Immature natural killer cell (primary cell): Measurements from ENCODE around the gene TSPYL4. TPM values are rescaled to one million over a fixed set of nuclear protein-coding genes. Genes with fewer than 3 reads are reported as not detected.

Experiments used
- DNase-seq, 3 donors: peaks; one replicate each; pipeline ENCODE4 v3.0.0; 2022; ENCODE audit warnings: mixed read lengths in 1 of 3
- H3K27ac Mint-ChIP-seq, 6 donors: one replicate each; pipeline ENCODE4 v1.8.0; 2020; ENCODE audit warnings: mixed read lengths in 6 of 6, mild to moderate bottlenecking in 5 of 6, inconsistent platforms in 4 of 6, moderate library complexity in 3 of 6
- H3K27me3 Mint-ChIP-seq, 3 donors: one replicate each; pipeline ENCODE4 v1.8.0; 2020 to 2021; ENCODE audit warnings: low read depth in 3 of 3, mild to moderate bottlenecking in 3 of 3, mixed read lengths in 3 of 3, moderate library complexity in 3 of 3, inconsistent platforms in 1 of 3
- H3K36me3 Mint-ChIP-seq, 3 donors: one replicate each; pipeline ENCODE4 v1.8.0; 2020; ENCODE audit warnings: mixed read lengths in 3 of 3, inconsistent platforms in 2 of 3, mild to moderate bottlenecking in 2 of 3
- H3K4me1 Mint-ChIP-seq, 2 donors: one replicate each; pipeline ENCODE4 v1.8.0; 2020; ENCODE audit warnings: inconsistent platforms in 2 of 2, mild to moderate bottlenecking in 2 of 2, mixed read lengths in 2 of 2, moderate library complexity in 1 of 2
- H3K4me3 Mint-ChIP-seq, 5 donors: one replicate each; pipeline ENCODE4 v1.8.0; 2020; ENCODE audit warnings: mild to moderate bottlenecking in 5 of 5, mixed read lengths in 5 of 5, inconsistent platforms in 3 of 5, moderate library complexity in 3 of 5
- H3K9me3 Mint-ChIP-seq, 6 donors: one replicate each; pipeline ENCODE4 v1.8.0; 2020; ENCODE audit warnings: mild to moderate bottlenecking in 6 of 6, mixed read lengths in 6 of 6, inconsistent platforms in 4 of 6, moderate library complexity in 3 of 6
- polyA plus RNA-seq, 3 donors: library from polyadenylated mRNA; unstranded; fragments of 300-500 nt; fragmentation: Illumina TruSeq; gene quantifications; one replicate each; pipeline ENCODE4 v1.2.3, GENCODE V29; 2021

Gene TSPYL4
- polyA plus RNA-seq, 3 donors from 2014 or later, result 8.1 to 11.9 (median 8.1) TPM

DNA sequence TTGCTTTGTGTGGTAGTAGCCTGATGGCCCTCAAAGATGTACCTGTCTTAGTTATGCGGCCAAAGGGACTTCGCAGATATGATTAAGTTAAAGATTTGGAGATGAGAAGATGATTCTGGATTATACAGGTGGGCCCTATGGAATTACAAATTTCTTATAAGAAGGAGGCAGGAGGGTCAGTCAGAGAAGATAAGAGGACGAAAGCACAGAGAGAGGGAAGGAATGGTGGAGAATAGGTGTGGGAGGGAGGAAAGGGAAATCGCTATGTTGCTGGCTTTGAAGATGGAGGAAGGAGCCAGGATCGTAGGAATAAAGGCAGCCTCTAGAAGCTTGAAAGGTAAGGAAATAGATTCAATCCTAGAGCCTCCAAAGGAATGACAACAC lies 27.1 kb upstream of the TSPYL4 start:
- H3K27me3 Mint-ChIP-seq, result peaks cover 15 to 21% (median 21%) of the 10 kb centered on the region in 3 donors
- H3K4me3 Mint-ChIP-seq, result peak overlapping the region; percentile 39 to 100 (median 94)
- H3K4me1 Mint-ChIP-seq, result peaks cover 48 to 53% of the 10 kb centered on the region in 2 donors
- H3K27ac Mint-ChIP-seq, result peak overlapping the region; percentile 98 to 100 (median 100)
- no peaks in the 10 kb centered on the region for H3K9me3 Mint-ChIP-seq
- no peak for DNase-seq
- peaks cover 13 to 15% (median 14%) of the 10 kb centered on the region in 3 donors for H3K36me3 Mint-ChIP-seq

DNA sequence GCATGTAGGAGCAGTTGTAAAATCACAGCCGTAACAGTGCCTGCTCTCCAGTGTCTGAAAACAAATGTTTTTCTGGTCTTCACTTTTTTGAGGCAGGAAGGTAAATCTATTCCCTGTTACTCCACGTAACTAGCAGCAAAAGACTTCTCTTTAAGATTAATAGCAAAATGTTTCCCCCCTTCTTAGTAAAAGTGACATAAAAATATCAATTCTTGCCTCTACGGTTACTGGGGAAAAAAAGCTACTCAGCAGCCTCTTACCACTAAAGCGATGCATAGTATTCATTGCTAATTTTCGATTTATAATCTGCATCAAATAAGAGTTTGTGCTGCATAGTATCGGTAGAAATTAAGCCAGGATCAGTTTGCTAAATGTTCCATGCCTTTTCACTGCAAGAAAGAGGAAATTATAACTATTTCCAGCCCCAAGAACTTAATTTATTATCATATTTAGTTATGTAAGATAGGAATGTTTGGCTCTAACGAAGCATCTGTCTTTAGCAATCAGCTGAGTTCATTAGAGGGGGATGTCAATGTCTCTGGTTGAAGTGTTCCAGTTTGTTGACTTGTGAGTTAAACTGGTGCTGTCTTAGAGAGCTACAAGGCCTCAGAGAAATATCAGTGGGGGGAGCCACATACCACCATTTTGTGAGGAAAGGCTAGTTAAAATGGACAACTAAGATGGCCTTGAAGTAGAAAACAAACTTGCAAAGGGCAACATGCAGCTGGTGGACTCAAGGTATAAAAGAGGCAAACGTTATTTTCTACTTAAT lies 26.5 kb upstream of the TSPYL4 start:
- Mint-ChIP-seq H3K27me3 (peaks cover 15 to 21% (median 21%) of the 10 kb centered on the region in 3 donors), H3K27ac (peak overlapping the region; percentile 98 to 100 (median 100)), H3K4me3 (peak overlapping the region; percentile 94 to 100 (median 97)), H3K36me3 (peaks cover 15% of the 10 kb centered on the region in 3 donors), H3K4me1 (peaks cover 54 to 59% of the 10 kb centered on the region in 2 donors), H3K9me3 (no peaks in the 10 kb centered on the region)
- DNase-seq, result no peak

DNA sequence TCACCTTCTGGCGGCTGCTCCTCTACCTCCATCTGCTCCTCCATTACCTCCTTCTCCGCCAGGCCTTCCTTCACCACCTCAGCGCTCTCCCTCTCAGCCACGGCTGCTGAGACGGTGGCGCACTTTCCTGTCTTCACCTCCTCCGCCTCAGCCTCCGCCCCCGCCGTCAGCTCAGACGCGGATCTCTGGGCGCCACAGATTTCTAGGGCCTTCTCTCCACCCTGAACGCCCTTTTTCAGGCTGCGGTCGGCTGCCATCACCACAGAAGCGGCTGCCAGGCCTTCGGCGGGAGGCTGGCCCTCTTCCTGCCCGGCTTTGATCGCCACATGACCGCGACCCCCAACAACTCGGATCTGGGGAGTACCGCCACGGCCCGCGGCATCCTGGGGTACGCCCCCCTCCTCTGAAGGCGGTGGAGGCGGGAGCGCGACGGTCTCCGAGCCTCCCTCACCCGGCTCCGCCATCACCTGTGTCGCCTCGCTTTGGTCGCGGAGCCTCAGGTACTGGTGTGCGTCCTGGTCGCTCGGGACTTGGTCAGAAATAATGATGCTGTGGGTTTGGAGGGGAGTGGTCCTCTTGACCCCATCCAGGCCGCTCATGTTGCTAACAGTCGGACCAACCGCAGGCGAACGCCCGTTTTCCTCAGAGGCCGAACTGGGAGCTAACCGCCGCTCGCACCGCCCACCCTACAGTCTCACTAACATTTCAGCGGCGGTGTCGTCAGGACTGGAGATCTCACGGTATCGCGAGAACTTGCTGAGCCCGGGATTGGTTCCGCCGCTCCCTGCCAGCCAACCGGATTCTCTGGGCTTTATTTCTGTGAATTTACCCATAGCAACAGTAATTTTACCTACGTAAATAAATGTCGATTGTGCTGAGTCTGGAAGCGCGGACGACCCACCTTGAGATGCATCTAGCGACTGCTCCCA lies 25.6 kb upstream of the TSPYL4 start, which contains the start of gene TSPYL1:
TSS of gene TSPYL1 (minus strand) at position 699 of the 929 bp plus-strand sequence. CDS start at position 599, 100 bp downstream.
- DNase-seq, result peak; percentile 96 to 97 (median 97)
- peaks cover 60 to 67% of the 10 kb centered on the region in 2 donors for H3K4me1 Mint-ChIP-seq
- H3K36me3 Mint-ChIP-seq, result peaks cover 15 to 21% (median 18%) of the 10 kb centered on the region in 3 donors
- H3K27ac Mint-ChIP-seq, result peak within 1 kb of the TSS; percentile 98 to 100 (median 100)
- H3K9me3 Mint-ChIP-seq, result no peaks in the 10 kb centered on the region
- H3K4me3 Mint-ChIP-seq, result peak within 1 kb of the TSS; percentile 94 to 100 (median 97)
- H3K27me3 Mint-ChIP-seq, result peaks cover 15 to 21% (median 21%) of the 10 kb centered on the region in 3 donors

DNA sequence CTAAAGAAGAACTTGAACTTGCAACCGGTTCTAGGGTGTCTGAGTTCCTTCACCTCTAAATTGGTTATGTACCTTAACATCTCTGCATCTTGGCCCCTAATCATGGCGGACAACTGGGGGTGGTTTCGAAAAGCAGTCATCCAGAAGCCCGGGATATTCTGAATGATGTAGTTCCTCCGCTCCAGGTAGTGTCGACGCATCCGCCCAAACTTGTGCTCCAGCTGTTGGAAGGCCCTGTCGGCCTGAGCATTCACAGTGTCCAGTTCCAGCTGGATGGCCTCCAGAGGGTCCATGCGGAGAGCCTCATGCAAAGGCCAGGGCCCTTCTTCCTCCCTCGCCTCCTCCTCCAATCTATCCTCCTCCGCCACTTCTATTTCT lies 25.0 kb upstream of the TSPYL4 start:
- Mint-ChIP-seq H3K27ac (peak overlapping the region; percentile 98 to 100 (median 100)), H3K9me3 (no peaks in the 10 kb centered on the region), H3K4me3 (peak overlapping the region; percentile 94 to 100 (median 97)), H3K4me1 (peaks cover 60 to 70% of the 10 kb centered on the region in 2 donors), H3K36me3 (peaks cover 15 to 22% (median 18%) of the 10 kb centered on the region in 3 donors), H3K27me3 (peaks cover 15 to 21% (median 21%) of the 10 kb centered on the region in 3 donors)
- peak in 1 of 3 donors; percentile 25 for DNase-seq

DNA sequence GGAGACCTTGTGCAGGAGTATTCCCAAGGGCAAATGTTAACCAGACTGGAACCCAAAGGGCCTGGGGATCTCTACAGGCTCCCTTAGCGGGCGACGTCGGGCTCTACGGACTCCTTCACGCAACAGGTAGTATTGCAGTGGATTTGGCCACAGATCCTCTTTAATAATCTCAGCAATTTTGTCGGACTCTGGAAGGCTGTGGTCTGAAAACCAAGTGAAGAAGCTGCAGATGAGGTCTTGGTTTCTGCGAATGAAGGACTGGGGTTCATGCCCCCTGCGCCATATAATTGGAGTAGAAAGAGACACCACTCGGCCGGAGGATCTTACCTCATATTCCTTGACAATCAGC lies 24.6 kb upstream of the TSPYL4 start:
- H3K4me1 Mint-ChIP-seq, result peaks cover 61 to 71% of the 10 kb centered on the region in 2 donors
- peak overlapping the region; percentile 98 to 100 (median 100) for H3K27ac Mint-ChIP-seq
- H3K27me3 Mint-ChIP-seq, result peaks cover 15 to 21% (median 21%) of the 10 kb centered on the region in 3 donors
- H3K4me3 Mint-ChIP-seq, result peak overlapping the region; percentile 94 to 100 (median 97)
- peaks cover 15 to 22% (median 18%) of the 10 kb centered on the region in 3 donors for H3K36me3 Mint-ChIP-seq
- no peaks in the 10 kb centered on the region for H3K9me3 Mint-ChIP-seq
- no peak for DNase-seq

DNA sequence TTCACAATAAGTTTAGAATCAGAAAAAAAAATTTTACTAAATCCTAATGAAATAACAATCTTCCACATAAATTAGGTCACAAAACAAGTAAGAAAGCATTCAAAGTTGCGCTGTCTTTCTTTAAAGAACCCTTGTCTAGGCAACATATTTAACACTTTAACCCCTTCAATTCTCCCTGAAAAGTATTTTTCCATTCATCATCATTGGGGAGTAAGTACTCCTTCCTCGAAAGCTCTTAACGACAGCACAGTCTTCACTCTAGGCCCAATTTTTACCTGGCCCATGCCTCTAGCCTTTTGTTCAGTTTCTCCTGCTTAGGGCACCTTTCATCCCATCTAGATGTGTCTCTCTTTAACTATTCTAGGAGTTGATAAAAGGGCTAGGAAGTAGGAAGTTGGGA lies 23.2 kb upstream of the TSPYL4 start:
- DNase-seq, result no peak
- no peaks in the 10 kb centered on the region for H3K9me3 Mint-ChIP-seq
- H3K27ac Mint-ChIP-seq, result peak overlapping the region; percentile 87 to 100 (median 98)
- peaks cover 63 to 80% of the 10 kb centered on the region in 2 donors for H3K4me1 Mint-ChIP-seq
- peaks cover 15 to 23% (median 21%) of the 10 kb centered on the region in 3 donors for H3K27me3 Mint-ChIP-seq
- H3K4me3 Mint-ChIP-seq, result peak overlapping the region; percentile 94 to 100 (median 97)
- peaks cover 15 to 29% (median 18%) of the 10 kb centered on the region in 3 donors for H3K36me3 Mint-ChIP-seq

DNA sequence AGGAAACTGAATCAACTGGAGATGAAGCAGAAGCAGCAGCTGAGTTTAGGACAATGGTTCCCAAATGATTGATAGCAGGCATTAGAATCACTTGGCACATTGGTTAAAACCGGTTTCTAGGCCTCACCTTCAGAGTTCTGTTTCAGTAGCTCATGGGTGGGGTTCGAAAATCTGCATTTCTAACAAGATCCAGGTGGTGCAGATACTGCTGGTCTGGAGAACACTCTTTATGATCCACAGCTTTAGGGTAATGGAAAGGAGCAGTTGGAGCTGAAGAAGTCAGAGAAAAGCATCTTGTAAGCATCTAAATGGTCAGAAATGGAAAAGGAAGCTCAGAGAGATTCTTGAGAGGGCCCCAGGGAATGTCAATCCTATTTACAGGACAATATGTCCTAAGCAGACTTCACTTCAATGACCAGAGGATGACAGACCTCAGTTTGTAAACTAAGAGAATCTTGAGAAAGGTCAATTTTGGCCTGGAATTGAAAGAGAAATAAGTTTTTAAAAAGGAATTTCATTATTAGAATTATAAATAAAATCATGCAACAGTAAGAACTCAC lies 17.4 kb upstream of the TSPYL4 start:
- Mint-ChIP-seq H3K27ac (peak overlapping the region in 5 of 6 donors; percentile 0 to 74 (median 38)), H3K9me3 (no peaks in the 10 kb centered on the region)

DNA sequence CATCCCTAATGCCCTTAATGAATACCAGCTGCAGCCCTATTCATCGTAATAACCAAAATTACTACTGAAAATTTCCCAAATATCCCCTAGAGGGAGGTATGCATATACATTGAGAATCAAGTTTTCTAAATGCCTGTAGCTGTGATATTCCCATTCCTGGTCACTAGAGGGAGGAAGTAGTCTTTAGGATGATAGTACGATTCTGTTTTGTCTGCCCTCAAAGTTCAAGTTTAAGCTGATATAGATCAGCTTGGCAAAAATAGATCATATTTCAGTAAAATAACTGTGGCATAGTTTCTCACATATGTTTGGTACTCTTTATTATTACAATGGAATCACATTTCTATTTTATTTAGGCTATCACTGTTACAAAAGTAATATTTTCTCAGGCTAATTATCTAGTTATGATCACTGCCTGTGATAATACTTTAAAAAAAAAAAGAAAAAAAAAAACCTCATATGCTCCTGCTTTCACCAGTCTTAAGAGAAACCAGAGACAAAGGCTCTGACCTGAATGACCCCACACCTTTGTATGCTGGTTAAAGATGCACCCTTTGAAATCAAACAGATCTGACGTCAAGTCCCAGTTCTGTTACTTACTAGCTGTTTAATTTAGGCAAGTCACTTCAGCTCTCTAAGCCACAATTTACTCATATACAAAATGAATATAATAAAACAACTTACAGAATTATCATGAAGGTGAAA lies 14.9 kb upstream of the TSPYL4 start:
- H3K4me3 Mint-ChIP-seq, result no peak overlapping the region
- H3K27me3 Mint-ChIP-seq, result peaks cover 0 to 2% (median 2%) of the 10 kb centered on the region in 3 donors
- peak overlapping the region; percentile 16 to 74 (median 48) for H3K27ac Mint-ChIP-seq
- H3K4me1 Mint-ChIP-seq, result peaks cover 8 to 18% of the 10 kb centered on the region in 2 donors
- peak; percentile 27 to 36 (median 27) for DNase-seq
- H3K36me3 Mint-ChIP-seq, result peaks cover 7 to 26% (median 20%) of the 10 kb centered on the region in 3 donors
- H3K9me3 Mint-ChIP-seq, result no peaks in the 10 kb centered on the region

More for the DNA sequence above, 17.4 kb upstream of the TSPYL4 start:
- H3K36me3 Mint-ChIP-seq, result peaks cover 5 to 24% (median 6%) of the 10 kb centered on the region in 3 donors
- H3K4me1 Mint-ChIP-seq, result peaks cover 23 to 39% of the 10 kb centered on the region in 2 donors
- H3K27me3 Mint-ChIP-seq, result peaks cover 0 to 2% (median 0%) of the 10 kb centered on the region in 3 donors
- DNase-seq, result no peak
- H3K4me3 Mint-ChIP-seq, result no peak overlapping the region

DNA sequence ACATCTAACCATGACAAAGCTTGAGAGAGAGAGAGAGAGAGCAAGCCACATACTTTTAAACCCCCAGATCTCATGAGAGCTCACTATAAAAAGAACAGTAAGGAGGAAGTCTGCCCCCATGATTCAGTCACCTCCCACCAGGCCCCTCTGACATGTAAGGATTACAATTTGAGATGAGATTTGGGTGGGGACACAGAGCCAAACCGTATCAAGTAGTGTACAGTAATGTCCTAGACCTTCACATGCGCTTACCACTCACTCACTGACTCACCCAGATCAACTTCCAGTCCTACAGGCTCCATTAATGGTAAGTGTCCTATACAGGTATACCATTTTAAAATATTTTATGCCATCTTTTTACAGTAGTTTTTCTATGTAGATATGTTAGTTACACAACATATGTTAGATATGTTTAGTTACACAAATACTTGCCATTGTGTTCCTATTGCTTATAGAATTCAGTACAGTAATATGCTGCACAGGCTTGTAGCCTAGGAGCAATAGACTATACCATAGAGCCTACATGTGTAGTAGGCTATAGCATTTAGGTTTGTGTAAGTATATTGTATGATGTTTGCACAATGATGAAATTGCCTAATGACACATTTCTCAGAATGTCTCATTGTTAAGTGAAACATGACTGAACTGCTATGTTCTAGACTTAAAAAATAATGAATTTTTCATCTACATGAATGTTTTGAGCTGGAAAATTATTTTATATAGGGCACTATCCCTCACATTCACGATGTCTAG lies 14.1 kb upstream of the TSPYL4 start:
- H3K4me3 Mint-ChIP-seq, result no peak overlapping the region
- DNase-seq, result no peak
- H3K27me3 Mint-ChIP-seq, result peaks cover 0 to 2% (median 1%) of the 10 kb centered on the region in 3 donors
- peaks cover 7 to 13% of the 10 kb centered on the region in 2 donors for H3K4me1 Mint-ChIP-seq
- peaks cover 0 to 6% (median 2%) of the 10 kb centered on the region in 6 donors for H3K9me3 Mint-ChIP-seq
- H3K36me3 Mint-ChIP-seq, result peaks cover 10 to 25% (median 24%) of the 10 kb centered on the region in 3 donors
- H3K27ac Mint-ChIP-seq, result peak overlapping the region; percentile 16 to 74 (median 48)

DNA sequence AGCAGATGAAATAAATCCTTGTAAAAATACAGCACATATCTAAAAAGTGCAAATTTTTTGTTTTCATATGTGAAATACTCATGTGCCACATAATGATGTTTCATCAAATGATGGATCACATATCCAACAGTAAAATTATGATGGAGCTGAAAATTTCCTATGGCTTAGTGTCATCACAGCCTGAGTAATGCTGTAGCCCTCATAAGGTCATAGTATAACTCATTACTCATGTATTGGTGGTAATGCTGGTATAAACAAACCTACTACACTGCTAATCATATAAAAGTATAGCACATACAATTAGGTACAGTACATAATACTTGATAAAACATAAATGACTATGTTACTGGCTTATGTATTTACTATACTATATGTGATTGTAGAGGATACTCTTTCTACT lies 12.9 kb upstream of the TSPYL4 start:
- Mint-ChIP-seq H3K4me1 (peaks cover 5 to 9% of the 10 kb centered on the region in 2 donors), H3K9me3 (peaks cover 0 to 10% (median 2%) of the 10 kb centered on the region in 6 donors)

DNA sequence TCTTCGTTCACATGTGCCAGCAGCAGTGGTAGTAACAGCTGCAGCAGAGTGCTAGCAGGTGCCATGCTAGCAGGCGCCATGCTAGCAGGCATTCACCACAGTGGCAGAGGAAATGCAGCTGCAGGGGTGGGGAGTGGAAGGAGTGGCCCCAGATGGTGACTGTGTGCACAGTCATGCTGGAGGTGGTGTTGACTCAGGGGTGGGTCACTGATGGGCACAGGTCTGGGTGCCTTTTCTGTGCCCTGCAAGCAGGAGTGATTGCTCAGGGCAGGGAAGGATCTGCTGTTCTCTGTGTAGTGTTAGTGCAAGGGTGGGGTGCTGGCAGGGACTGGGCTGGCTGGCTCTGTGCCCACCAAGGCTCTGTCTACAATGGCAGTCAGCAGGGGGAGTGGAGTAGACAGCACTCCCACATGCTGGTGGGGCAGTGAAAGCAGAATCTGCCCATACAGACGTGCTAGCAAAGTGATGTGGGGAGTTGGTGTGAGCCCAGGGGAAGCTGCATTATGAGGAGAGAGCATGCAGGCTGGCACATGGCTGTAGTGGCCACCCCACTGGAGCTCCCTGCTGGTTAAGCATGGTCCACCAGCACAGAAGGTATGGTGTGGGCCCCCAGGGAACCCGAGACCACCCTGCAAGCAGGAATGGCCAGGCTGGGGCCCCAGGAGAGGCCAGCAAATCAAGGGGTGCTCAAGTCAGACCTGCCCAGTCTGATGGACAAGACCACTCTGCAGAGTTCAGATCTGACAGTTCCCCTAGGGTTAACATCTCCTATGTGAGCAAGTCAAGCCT lies 11.4 kb upstream of the TSPYL4 start:
- Mint-ChIP-seq H3K9me3 (peaks cover 0 to 10% (median 2%) of the 10 kb centered on the region in 6 donors), H3K27ac (no peak overlapping the region), H3K4me1 (peaks cover 4 to 14% of the 10 kb centered on the region in 2 donors), H3K27me3 (peaks cover 0 to 2% (median 1%) of the 10 kb centered on the region in 3 donors), H3K36me3 (peaks cover 16 to 36% (median 25%) of the 10 kb centered on the region in 3 donors), H3K4me3 (no peak overlapping the region)
- DNase-seq, result no peak

More for the DNA sequence above, 12.9 kb upstream of the TSPYL4 start:
- DNase-seq, result no peak
- Mint-ChIP-seq H3K36me3 (peaks cover 13 to 35% (median 27%) of the 10 kb centered on the region in 3 donors), H3K4me3 (no peak overlapping the region), H3K27me3 (peaks cover 0 to 2% (median 1%) of the 10 kb centered on the region in 3 donors), H3K27ac (no peak overlapping the region)
